Ecto neural progenitor cell (in vitro differentiated cells): ENCODE data around the gene NRXN3.

ENCODE experiments used
- DNase-seq: peaks from one replicate; pipeline ENCODE4 v3.0.0-alpha.2; 2018; ENCODE audit warnings: low spot score

NRXN3 gene

GRCh38 chr14:79281244-79282152 is 1111.3 kb downstream of the NRXN3 start:
- DNase-seq, result no peak

GRCh38 chr14:79284621-79285020 is 1114.4 kb downstream of the NRXN3 start:
- DNase-seq, result no peak

- no peak for DNase-seq
Measured at GRCh38 chr14:79285263-79285662, 1115.1 kb downstream of the NRXN3 start.

GRCh38 chr14:79287976-79288375 is 1117.8 kb downstream of the NRXN3 start:
- DNase-seq, result no peak

GRCh38 chr14:79293482-79294177 is 1123.5 kb downstream of the NRXN3 start:
- DNase-seq, result peak; percentile 48

GRCh38 chr14:79294499-79294898 is 1124.3 kb downstream of the NRXN3 start:
- DNase-seq, result no peak

- DNase-seq, result no peak
Measured at GRCh38 chr14:79295385-79295784, 1125.2 kb downstream of the NRXN3 start.

GRCh38 chr14:79298373-79298772 is 1128.2 kb downstream of the NRXN3 start:
- DNase-seq, result no peak

GRCh38 chr14:79299162-79299561 is 1129.0 kb downstream of the NRXN3 start:
- DNase-seq, result no peak

GRCh38 chr14:79304279-79304678 is 1134.1 kb downstream of the NRXN3 start:
- no peak for DNase-seq

GRCh38 chr14:79306546-79306945 is 1136.4 kb downstream of the NRXN3 start:
- no peak for DNase-seq

- no peak for DNase-seq
Measured at GRCh38 chr14:79318371-79318770, 1148.2 kb downstream of the NRXN3 start.

- no peak for DNase-seq
Measured at GRCh38 chr14:79320561-79320960, 1150.4 kb downstream of the NRXN3 start.

- DNase-seq, result no peak
Measured at GRCh38 chr14:79321070-79321469, 1150.9 kb downstream of the NRXN3 start.

- no peak for DNase-seq
Measured at GRCh38 chr14:79325071-79325470, 1154.9 kb downstream of the NRXN3 start.

- DNase-seq, result no peak
Measured at GRCh38 chr14:79325557-79325956, 1155.4 kb downstream of the NRXN3 start.

GRCh38 chr14:79328863-79329262 is 1158.7 kb downstream of the NRXN3 start:
- DNase-seq, result no peak

GRCh38 chr14:79331830-79332229 is 1161.7 kb downstream of the NRXN3 start:
- no peak for DNase-seq

- no peak for DNase-seq
Measured at GRCh38 chr14:79332504-79333197, 1162.5 kb downstream of the NRXN3 start.

- DNase-seq, result no peak
Measured at GRCh38 chr14:79333198-79333546, 1163.0 kb downstream of the NRXN3 start.

GRCh38 chr14:79334272-79334671 is 1164.1 kb downstream of the NRXN3 start:
- DNase-seq, result no peak

GRCh38 chr14:79337761-79338160 is 1167.6 kb downstream of the NRXN3 start:
- no peak for DNase-seq

GRCh38 chr14:79342942-79343341 is 1172.8 kb downstream of the NRXN3 start:
- no peak for DNase-seq
